WTC11 (cell line): Measurements from ENCODE around the gene NCK1. TPM values are rescaled to one million over a fixed set of nuclear protein-coding genes. Genes with fewer than 3 reads are reported as not detected.

ENCODE experiments used
- ATAC-seq: fragments of 200-7000 bp; cut with Tn5 transposase; 2 replicates; pipeline ENCODE4 v1.10.0; 2021; ENCODE audit warnings: mild to moderate bottlenecking, moderate library complexity
- CTCF ChIA-PET: fragments of 300-600 bp; sonication (Branson Sonifier 250); formaldehyde crosslinking; loops from one replicate; lab custom pipeline; 2021; ENCODE audit warnings: antibody characterized with exemption; lab: Charles Lee
- POLR2A ChIA-PET: fragments of 350-600 bp; sonication (Branson Sonifier 250); formaldehyde crosslinking; loops from one replicate; lab custom pipeline; 2021; ENCODE audit warnings: antibody characterized with exemption; lab: Charles Lee
- DNase-seq: peaks from one replicate; pipeline ENCODE4 v3.0.0; 2021; ENCODE audit warnings: low spot score
- H3K27ac Mint-ChIP-seq: 2 replicates; pipeline ENCODE4 v1.8.0; 2021; ENCODE audit warnings: mixed read lengths
- H3K27me3 Mint-ChIP-seq: 2 replicates; pipeline ENCODE4 v1.8.0; 2021; ENCODE audit warnings: low read depth, mild to moderate bottlenecking, moderate library complexity, mixed read lengths
- H3K36me3 Mint-ChIP-seq: 2 replicates; pipeline ENCODE4 v1.8.0; 2021; ENCODE audit warnings: mixed read lengths
- H3K4me1 Mint-ChIP-seq: 2 replicates; pipeline ENCODE4 v1.8.0; 2022; ENCODE audit warnings: mixed read lengths
- H3K4me3 Mint-ChIP-seq: 2 replicates; pipeline ENCODE4 v1.8.0; 2021; ENCODE audit warnings: mild to moderate bottlenecking, moderate library complexity, mixed read lengths
- H3K9me3 Mint-ChIP-seq: 2 replicates; pipeline ENCODE4 v1.8.0; 2021; ENCODE audit warnings: mixed read lengths
- ATF2 ChIP-seq: sonication (generic); formaldehyde crosslinking; IDR thresholded peaks from 2 replicates; pipeline ENCODE4 v1.8.1; 2022; ENCODE audit warnings: low read depth, missing genetic modification reagents, borderline replicate concordance
- ATF3 ChIP-seq: sonication (generic); formaldehyde crosslinking; conservative IDR thresholded peaks from 2 replicates; pipeline ENCODE4 v1.8.1; 2022; ENCODE audit warnings: mild to moderate bottlenecking, missing genetic modification reagents
- EMX1 ChIP-seq: fragments of 250-450 bp; sonication (Bioruptor Pico); IDR thresholded peaks from 2 replicates; pipeline ENCODE4 v1.8.0; 2021; ENCODE audit warnings: mild to moderate bottlenecking
- FOXP1 ChIP-seq: sonication (generic); formaldehyde crosslinking; IDR thresholded peaks from 2 replicates; pipeline ENCODE4 v1.8.0; 2022; ENCODE audit warnings: missing genetic modification reagents, mild to moderate bottlenecking, moderate library complexity, borderline replicate concordance
- GABPB1 ChIP-seq: sonication (generic); formaldehyde crosslinking; IDR thresholded peaks from 2 replicates; pipeline ENCODE4 v1.8.1; 2023; ENCODE audit warnings: mild to moderate bottlenecking, missing genetic modification reagents
- HMGA2 ChIP-seq: fragments of 250-450 bp; sonication (Bioruptor Pico); IDR thresholded peaks from 2 replicates; pipeline ENCODE4 v1.4.0; 2021; ENCODE audit warnings: mild to moderate bottlenecking, moderate library complexity
- HMGXB4 ChIP-seq: sonication (generic); formaldehyde crosslinking; IDR thresholded peaks from 2 replicates; pipeline ENCODE4 v1.8.1; 2023; ENCODE audit warnings: mild to moderate bottlenecking, moderate library complexity, missing genetic modification reagents
- IRF1 ChIP-seq: sonication (generic); formaldehyde crosslinking; IDR thresholded peaks from 2 replicates; pipeline ENCODE4 v1.8.0; 2023; ENCODE audit warnings: missing genetic modification reagents
- JAZF1 ChIP-seq: fragments of 250-450 bp; sonication (Bioruptor Pico); IDR thresholded peaks from 2 replicates; pipeline ENCODE4 v1.9.0; 2021; ENCODE audit warnings: moderate library complexity, mild to moderate bottlenecking, inconsistent platforms
- JUN ChIP-seq: sonication (generic); formaldehyde crosslinking; IDR thresholded peaks from 2 replicates; pipeline ENCODE4 v1.8.0; 2023; ENCODE audit warnings: mild to moderate bottlenecking, missing genetic modification reagents
- KAT7 ChIP-seq: sonication (generic); formaldehyde crosslinking; IDR thresholded peaks from 2 replicates; pipeline ENCODE4 v1.8.1; 2023; ENCODE audit warnings: missing genetic modification reagents, mild to moderate bottlenecking, borderline replicate concordance
- MLX ChIP-seq: sonication (generic); formaldehyde crosslinking; IDR thresholded peaks from 2 replicates; pipeline ENCODE4 v1.8.1; 2023; ENCODE audit warnings: mild to moderate bottlenecking, missing genetic modification reagents, moderate library complexity
- MYBL2 ChIP-seq: sonication (generic); formaldehyde crosslinking; IDR thresholded peaks from 2 replicates; pipeline ENCODE4 v1.8.1; 2023; ENCODE audit warnings: mild to moderate bottlenecking, moderate library complexity, missing genetic modification reagents
- NFYB ChIP-seq: sonication (generic); formaldehyde crosslinking; conservative IDR thresholded peaks from 2 replicates; pipeline ENCODE4 v1.8.0; 2022; ENCODE audit warnings: low read depth, missing genetic modification reagents
- PRDM15 ChIP-seq: sonication (generic); formaldehyde crosslinking; IDR thresholded peaks from 2 replicates; pipeline ENCODE4 v1.8.0; 2022; ENCODE audit warnings: missing genetic modification reagents
- SMAD4 ChIP-seq: sonication (generic); formaldehyde crosslinking; IDR thresholded peaks from 2 replicates; pipeline ENCODE4 v1.8.0; 2022; ENCODE audit warnings: mild to moderate bottlenecking, missing genetic modification reagents
- SOX15 ChIP-seq: fragments of 250-450 bp; sonication (Bioruptor Pico); IDR thresholded peaks from 2 replicates; pipeline ENCODE4 v1.9.0; 2021; ENCODE audit warnings: mild to moderate bottlenecking
- SP1 ChIP-seq: sonication (generic); formaldehyde crosslinking; conservative IDR thresholded peaks from 2 replicates; pipeline ENCODE4 v1.8.1; 2022; ENCODE audit warnings: missing genetic modification reagents
- TCF7 ChIP-seq: sonication (generic); formaldehyde crosslinking; IDR thresholded peaks from 2 replicates; pipeline ENCODE4 v1.8.0; 2022; ENCODE audit warnings: mild to moderate bottlenecking, low read depth, missing genetic modification reagents, moderate library complexity
- TP53 ChIP-seq: sonication (generic); formaldehyde crosslinking; IDR thresholded peaks from 2 replicates; pipeline ENCODE4 v1.8.1; 2023; ENCODE audit warnings: mild to moderate bottlenecking, missing genetic modification reagents
- USF1 ChIP-seq: sonication (generic); formaldehyde crosslinking; IDR thresholded peaks from 2 replicates; pipeline ENCODE4 v1.8.0; 2022; ENCODE audit warnings: mild to moderate bottlenecking, missing genetic modification reagents
- ZNF232 ChIP-seq: sonication (generic); formaldehyde crosslinking; IDR thresholded peaks from 2 replicates; pipeline ENCODE4 v1.8.0; 2022; ENCODE audit warnings: mild to moderate bottlenecking, missing genetic modification reagents
- ZNF317 ChIP-seq: sonication (generic); formaldehyde crosslinking; IDR thresholded peaks from 2 replicates; pipeline ENCODE4 v1.8.1; 2023; ENCODE audit warnings: low read depth, mild to moderate bottlenecking, moderate library complexity, missing genetic modification reagents, borderline replicate concordance
- ZNF396 ChIP-seq: fragments of 250-450 bp; sonication (Bioruptor Pico); IDR thresholded peaks from 2 replicates; pipeline ENCODE4 v1.8.0; 2021; ENCODE audit warnings: mild to moderate bottlenecking, moderate library complexity, borderline replicate concordance
- ZNF512 ChIP-seq: sonication (generic); formaldehyde crosslinking; IDR thresholded peaks from 2 replicates; pipeline ENCODE4 v1.8.1; 2022; ENCODE audit warnings: missing genetic modification reagents, borderline replicate concordance
- total RNA-seq: library from RNA; stranded (reverse); gene quantifications from 3 replicates; pipeline ENCODE4 v1.2.3, GENCODE V29; 2021

The NCK1 gene
- total RNA-seq, 1 experiment from 2014 or later, result 28.9 TPM

GRCh38 chr3:136994772-136995516 lies 132.9 kb downstream of the NCK1 start (continued):
- TF ChIP-seq KAT7 (CRISPR knock-in tag) (no peak), IRF1 (CRISPR knock-in tag) (no peak), EMX1 (CRISPR knock-in tag) (no peak), JUN (no peak), HMGA2 (CRISPR knock-in tag) (no peak), ZNF232 (CRISPR knock-in tag) (no peak), HMGXB4 (no peak)

GRCh38 chr3:136995652-136996051 lies 133.6 kb downstream of the NCK1 start:
- Mint-ChIP-seq H3K9me3 (no peaks in the 10 kb centered on the region), H3K36me3 (no peaks in the 10 kb centered on the region), H3K27ac (no peak overlapping the region), H3K4me1 (no peaks in the 10 kb centered on the region), H3K4me3 (no peak overlapping the region), H3K27me3 (no peaks in the 10 kb centered on the region)
- CTCF ChIA-PET, result no interaction called here
- POLR2A ChIA-PET, result no interaction called here
- ATAC-seq (no peak), DNase-seq (no peak)
- TF ChIP-seq ZNF512 (CRISPR knock-in tag), result no peak
- TF ChIP-seq ATF2 (CRISPR knock-in tag), result no peak
- TF ChIP-seq FOXP1 (CRISPR knock-in tag), result no peak
- TF ChIP-seq USF1 (CRISPR knock-in tag), result no peak
- TF ChIP-seq MYBL2 (CRISPR knock-in tag), result no peak
- no peak for TF ChIP-seq ZNF396 (CRISPR knock-in tag)
- TF ChIP-seq PRDM15 (CRISPR knock-in tag), result no peak
- no peak for TF ChIP-seq SP1 (CRISPR knock-in tag)
- no peak for TF ChIP-seq GABPB1 (CRISPR knock-in tag)
- no peak for TF ChIP-seq SMAD4 (CRISPR knock-in tag)
- TF ChIP-seq NFYB, result no peak
- TF ChIP-seq SOX15 (CRISPR knock-in tag), result no peak
- no peak for TF ChIP-seq JAZF1 (CRISPR knock-in tag)
- TF ChIP-seq MLX (CRISPR knock-in tag), result no peak
- no peak for TF ChIP-seq ATF3
- no peak for TF ChIP-seq TCF7 (CRISPR knock-in tag)
- no peak for TF ChIP-seq ZNF317 (CRISPR knock-in tag)
- no peak for TF ChIP-seq TP53 (CRISPR knock-in tag)
